ES-I3 (cell line): ENCODE data around the gene ZCCHC13.
"Not testable (repeated sequence)": the region's sequence is repeated elsewhere in the genome, so short reads cannot be mapped to it uniquely, and the experiment has no call there.

Source experiments
- H3K36me3 ChIP-seq: 2 replicates; pipeline ENCODE4 v1.6.1; 2013; ENCODE audit warnings: mild to moderate bottlenecking, low read length, control low read depth, moderate library complexity; ENCODE audit not compliant: insufficient read depth
- H3K4me1 ChIP-seq: 2 replicates; pipeline ENCODE4 v1.6.1; 2013; ENCODE audit warnings: mild to moderate bottlenecking, control low read depth, low read length; ENCODE audit not compliant: insufficient read depth
- H3K9ac ChIP-seq: 2 replicates; pipeline ENCODE4 v1.6.1; 2013; ENCODE audit warnings: low read depth, mild to moderate bottlenecking, low read length, moderate library complexity
- H3K9me3 ChIP-seq: 2 replicates; pipeline ENCODE4 v1.6.1; 2013; ENCODE audit warnings: mild to moderate bottlenecking, low read length, moderate library complexity; ENCODE audit not compliant: control insufficient read depth, insufficient read depth

ZCCHC13 gene

GRCh38 chrX:74291964-74292807 lies 11.8 kb upstream of the ZCCHC13 start:
- H3K4me1 ChIP-seq, result no peaks in the 10 kb centered on the region
- no peaks in the 10 kb centered on the region for H3K9me3 ChIP-seq
- H3K9ac ChIP-seq, result peak overlapping the region; percentile 68
- no peaks in the 10 kb centered on the region for H3K36me3 ChIP-seq

DNA sequence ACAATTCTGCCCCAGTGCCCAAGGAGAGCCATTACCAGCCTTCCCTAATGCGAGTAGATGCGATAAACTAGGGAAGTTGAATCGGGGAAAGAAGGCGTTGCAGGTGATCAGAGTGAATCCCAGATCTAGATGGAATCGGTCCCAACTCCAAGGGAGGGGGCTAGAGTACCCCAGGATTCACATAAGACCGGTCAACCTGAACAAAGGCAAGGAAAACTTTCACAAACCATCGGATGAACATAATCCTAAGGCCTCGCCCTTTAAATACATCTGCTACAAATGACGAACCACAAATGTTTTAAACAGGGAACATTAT lies 11.2 kb upstream of the ZCCHC13 start:
- Histone ChIP-seq H3K9ac (peak overlapping the region; percentile 68), H3K9me3 (no peaks in the 10 kb centered on the region), H3K36me3 (no peaks in the 10 kb centered on the region), H3K4me1 (no peaks in the 10 kb centered on the region)

DNA sequence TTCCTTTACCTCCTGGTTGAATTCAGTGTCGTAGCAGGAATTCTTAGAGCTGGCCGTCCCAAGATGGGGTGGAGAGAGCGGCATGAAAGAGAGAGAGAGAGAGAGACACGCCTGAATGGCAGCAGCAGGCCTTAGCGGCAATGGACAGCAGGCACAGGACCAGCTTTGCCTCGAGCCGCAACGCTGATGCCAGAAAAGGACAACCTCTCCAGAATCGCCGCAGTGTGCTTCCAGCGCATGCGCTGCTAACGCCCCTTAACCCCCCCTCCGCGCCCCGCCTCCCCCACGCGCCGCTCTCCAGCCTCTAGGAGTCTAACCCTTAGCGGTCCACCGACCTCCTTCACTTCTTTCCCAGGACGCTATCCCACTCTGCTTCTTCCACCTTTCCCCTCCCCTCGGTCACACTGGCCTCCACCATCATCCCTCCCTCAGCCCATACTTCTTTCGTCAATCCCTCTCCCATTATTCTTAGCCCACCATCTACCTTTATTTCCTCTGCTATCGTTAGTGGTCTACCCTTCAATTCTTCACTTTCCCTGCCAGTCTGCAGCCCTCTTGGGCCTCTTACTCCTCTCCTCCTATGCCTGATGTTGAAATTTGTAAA lies 10.5 kb upstream of the ZCCHC13 start:
- H3K9me3 ChIP-seq, result no peaks in the 10 kb centered on the region
- H3K9ac ChIP-seq, result peak overlapping the region; percentile 68
- H3K4me1 ChIP-seq, result no peaks in the 10 kb centered on the region
- H3K36me3 ChIP-seq, result no peaks in the 10 kb centered on the region

DNA sequence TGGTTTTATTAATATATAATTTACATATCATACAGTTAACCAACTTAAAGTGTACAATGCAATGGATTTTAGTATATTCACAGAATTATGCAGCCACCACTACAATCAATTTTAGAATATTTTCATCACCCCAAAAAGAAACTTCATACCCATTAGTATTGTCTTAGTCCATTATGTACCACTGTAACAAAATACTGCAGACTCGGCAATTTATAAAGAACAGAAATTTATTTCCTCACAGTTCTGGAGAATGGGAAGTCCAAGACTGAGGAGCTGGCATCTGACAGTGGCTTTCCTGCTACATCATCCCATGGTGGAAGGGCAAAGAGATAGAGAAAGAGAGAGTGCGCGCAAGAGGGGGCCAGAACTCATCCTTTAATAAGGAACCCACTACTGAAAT lies 8.9 kb upstream of the ZCCHC13 start:
- Histone ChIP-seq H3K9ac (no peak overlapping the region), H3K4me1 (peaks cover 7% of the 10 kb centered on the region; the same call in 1 of the 2 replicates), H3K36me3 (no peaks in the 10 kb centered on the region), H3K9me3 (no peaks in the 10 kb centered on the region)

- Histone ChIP-seq H3K9me3 (no peaks in the 10 kb centered on the region), H3K4me1 (peaks cover 7% of the 10 kb centered on the region; the same call in 1 of the 2 replicates), H3K9ac (no peak overlapping the region), H3K36me3 (no peaks in the 10 kb centered on the region)
Measured at GRCh38 chrX:74297766-74298165, 6.2 kb upstream of the ZCCHC13 start.

- H3K4me1 ChIP-seq, result peaks cover 7% of the 10 kb centered on the region; the same call in 1 of the 2 replicates
- no peaks in the 10 kb centered on the region for H3K36me3 ChIP-seq
- H3K9ac ChIP-seq, result no peak overlapping the region
- H3K9me3 ChIP-seq, result no peaks in the 10 kb centered on the region
Measured at GRCh38 chrX:74300869-74301268, 3.1 kb upstream of the ZCCHC13 start.

DNA sequence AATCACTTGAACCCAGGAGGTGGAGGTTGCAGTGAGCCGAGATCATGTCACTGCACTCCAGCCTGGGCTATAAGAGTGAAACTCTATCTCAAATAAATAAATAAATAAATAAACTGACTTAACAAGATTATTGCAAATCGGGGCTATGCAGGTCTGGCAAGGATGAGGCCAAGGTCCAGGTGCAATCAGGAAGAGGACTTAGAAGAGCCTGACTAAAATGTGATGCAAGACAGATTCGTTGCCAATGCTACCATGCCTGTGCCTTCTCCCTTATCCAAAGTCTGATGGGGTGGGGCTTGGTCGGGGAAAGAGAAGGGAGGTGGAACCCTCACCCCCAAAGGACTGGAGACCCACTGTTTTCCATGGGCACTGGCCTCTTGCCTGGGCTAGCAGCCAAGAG lies 14.7 kb downstream of the ZCCHC13 start:
- Histone ChIP-seq H3K4me1 (peaks cover 2% of the 10 kb centered on the region; the same call in 1 of the 2 replicates), H3K36me3 (no peaks in the 10 kb centered on the region), H3K9ac (no peak overlapping the region), H3K9me3 (no peaks in the 10 kb centered on the region; the same call in 1 of the 2 replicates)

- not testable (repeated sequence) for H3K9me3 ChIP-seq, H3K4me1 ChIP-seq, H3K9ac ChIP-seq, H3K36me3 ChIP-seq
Measured at GRCh38 chrX:74319321-74319720, 15.3 kb downstream of the ZCCHC13 start.

DNA sequence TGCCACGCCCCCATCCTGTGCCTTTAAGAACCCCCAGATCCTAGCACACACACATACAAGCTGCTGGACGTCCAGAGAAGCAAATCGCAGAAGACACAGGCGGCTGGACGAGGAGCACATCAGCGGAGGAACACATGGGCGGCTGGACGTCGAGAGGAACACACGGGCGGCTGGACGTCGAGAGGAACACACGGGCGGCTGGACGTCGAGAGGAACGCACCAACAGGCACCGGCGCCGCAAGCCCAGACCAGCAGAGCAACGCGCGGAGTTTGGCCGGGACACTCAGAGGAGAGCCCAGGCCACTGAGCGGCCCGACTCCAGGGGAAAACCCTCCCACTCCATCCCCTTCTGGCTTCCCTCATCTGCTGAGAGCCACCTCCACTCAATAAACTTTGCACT lies 17.2 kb downstream of the ZCCHC13 start:
- Histone ChIP-seq H3K4me1 (peaks cover 14% of the 10 kb centered on the region), H3K36me3 (no peaks in the 10 kb centered on the region), H3K9me3 (no peaks in the 10 kb centered on the region; the same call in 1 of the 2 replicates), H3K9ac (no peak overlapping the region)

GRCh38 chrX:74324131-74324530 lies 20.2 kb downstream of the ZCCHC13 start:
- no peak overlapping the region for H3K9ac ChIP-seq
- peaks cover 23% of the 10 kb centered on the region for H3K4me1 ChIP-seq
- no peaks in the 10 kb centered on the region; the same call in 1 of the 2 replicates for H3K9me3 ChIP-seq
- no peaks in the 10 kb centered on the region for H3K36me3 ChIP-seq

GRCh38 chrX:74325130-74326059 lies 21.4 kb downstream of the ZCCHC13 start:
- Histone ChIP-seq H3K4me1 (peaks cover 23% of the 10 kb centered on the region), H3K9ac (no peak overlapping the region), H3K9me3 (peaks cover 6% of the 10 kb centered on the region; the same call in 1 of the 2 replicates), H3K36me3 (no peaks in the 10 kb centered on the region)

GRCh38 chrX:74338852-74339251 lies 34.9 kb downstream of the ZCCHC13 start:
- Histone ChIP-seq H3K9ac (no peak overlapping the region), H3K4me1 (peaks cover 7% of the 10 kb centered on the region; the same call in 1 of the 2 replicates), H3K36me3 (no peaks in the 10 kb centered on the region), H3K9me3 (peaks cover 16% of the 10 kb centered on the region)

DNA sequence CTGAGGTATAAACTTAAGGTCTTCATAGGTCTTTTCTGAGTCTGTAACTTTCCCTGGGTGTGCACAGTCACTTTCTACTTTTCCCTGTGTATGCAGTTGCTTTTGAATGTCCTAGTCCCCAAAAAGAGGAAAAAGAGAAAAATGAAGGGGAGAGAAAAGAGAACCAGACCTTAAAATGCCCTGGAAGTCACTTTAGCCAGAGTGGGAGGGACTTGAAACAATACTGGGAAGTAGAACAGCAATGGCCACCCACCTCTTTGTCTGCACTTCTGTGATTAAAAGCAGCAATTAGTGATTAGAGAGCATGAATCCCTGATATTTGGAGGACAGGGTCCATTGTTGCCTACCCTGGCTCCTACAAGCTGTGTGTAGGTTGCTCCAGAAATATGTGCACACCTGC lies 36.1 kb downstream of the ZCCHC13 start:
- H3K4me1 ChIP-seq, result peaks cover 13% of the 10 kb centered on the region
- no peak overlapping the region for H3K9ac ChIP-seq
- peaks cover 16% of the 10 kb centered on the region for H3K9me3 ChIP-seq
- no peaks in the 10 kb centered on the region for H3K36me3 ChIP-seq

DNA sequence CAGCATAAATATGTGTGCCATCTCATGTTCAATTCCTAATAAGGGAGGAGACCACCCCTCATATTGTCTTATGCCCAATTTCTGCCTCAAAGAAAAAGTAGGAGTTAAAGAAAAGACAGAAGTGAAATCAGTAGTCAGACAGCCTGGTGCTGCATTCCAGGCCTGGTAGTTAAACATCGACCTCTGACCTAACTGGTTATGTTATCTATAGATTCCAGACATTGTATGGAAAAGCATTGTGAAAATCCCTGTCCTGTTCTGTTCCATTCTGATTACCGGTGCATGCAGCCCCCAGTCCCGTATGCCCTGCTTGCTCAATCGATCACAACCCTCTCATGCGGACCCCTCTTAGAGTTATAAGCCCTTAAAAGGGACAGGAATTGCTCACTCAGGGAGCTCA lies 38.2 kb downstream of the ZCCHC13 start:
- H3K36me3 ChIP-seq, H3K9ac ChIP-seq: not testable (repeated sequence)
- Histone ChIP-seq H3K9me3 (peaks cover 11% of the 10 kb centered on the region), H3K4me1 (peaks cover 13% of the 10 kb centered on the region)
